ENCODE data around the gene PCCA. TPM values are rescaled to one million over a fixed set of nuclear protein-coding genes. Genes with fewer than 3 reads are reported as not detected.
"Not testable (repeated sequence)": the region's sequence is repeated elsewhere in the genome, so short reads cannot be mapped to it uniquely, and the experiment has no call there.

PCCA gene
- total RNA-seq, 4 donors from 2014 or later = 24.8 to 122 (median 53.0) TPM

- no peaks in the 10 kb centered on the region for H3K4me1 ChIP-seq
- H3K27ac ChIP-seq = no peak overlapping the region
- intact Hi-C loops (cut with DNase I; ENCODE audit: low total_unique reads) = no loop called here
- TF ChIP-seq POLR2A (IDR thresholded peaks at IDR 0.05) = no peak
- TF ChIP-seq, protein P1, sequence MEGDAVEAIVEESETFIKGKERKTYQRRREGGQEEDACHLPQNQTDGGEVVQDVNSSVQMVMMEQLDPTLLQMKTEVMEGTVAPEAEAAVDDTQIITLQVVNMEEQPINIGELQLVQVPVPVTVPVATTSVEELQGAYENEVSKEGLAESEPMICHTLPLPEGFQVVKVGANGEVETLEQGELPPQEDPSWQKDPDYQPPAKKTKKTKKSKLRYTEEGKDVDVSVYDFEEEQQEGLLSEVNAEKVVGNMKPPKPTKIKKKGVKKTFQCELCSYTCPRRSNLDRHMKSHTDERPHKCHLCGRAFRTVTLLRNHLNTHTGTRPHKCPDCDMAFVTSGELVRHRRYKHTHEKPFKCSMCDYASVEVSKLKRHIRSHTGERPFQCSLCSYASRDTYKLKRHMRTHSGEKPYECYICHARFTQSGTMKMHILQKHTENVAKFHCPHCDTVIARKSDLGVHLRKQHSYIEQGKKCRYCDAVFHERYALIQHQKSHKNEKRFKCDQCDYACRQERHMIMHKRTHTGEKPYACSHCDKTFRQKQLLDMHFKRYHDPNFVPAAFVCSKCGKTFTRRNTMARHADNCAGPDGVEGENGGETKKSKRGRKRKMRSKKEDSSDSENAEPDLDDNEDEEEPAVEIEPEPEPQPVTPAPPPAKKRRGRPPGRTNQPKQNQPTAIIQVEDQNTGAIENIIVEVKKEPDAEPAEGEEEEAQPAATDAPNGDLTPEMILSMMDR (IDR thresholded peaks at IDR 0.05) = no peak
- H3K36me3 ChIP-seq = no peaks in the 10 kb centered on the region
- no peaks in the 10 kb centered on the region for H3K9me3 ChIP-seq
- no peak for DNase-seq
- H3K27me3 ChIP-seq = no peaks in the 10 kb centered on the region
- no peak overlapping the region for H3K4me3 ChIP-seq
These were observed 216.5 kb downstream of the PCCA start for GRCh38 chr13:100305398-100305797.

DNA sequence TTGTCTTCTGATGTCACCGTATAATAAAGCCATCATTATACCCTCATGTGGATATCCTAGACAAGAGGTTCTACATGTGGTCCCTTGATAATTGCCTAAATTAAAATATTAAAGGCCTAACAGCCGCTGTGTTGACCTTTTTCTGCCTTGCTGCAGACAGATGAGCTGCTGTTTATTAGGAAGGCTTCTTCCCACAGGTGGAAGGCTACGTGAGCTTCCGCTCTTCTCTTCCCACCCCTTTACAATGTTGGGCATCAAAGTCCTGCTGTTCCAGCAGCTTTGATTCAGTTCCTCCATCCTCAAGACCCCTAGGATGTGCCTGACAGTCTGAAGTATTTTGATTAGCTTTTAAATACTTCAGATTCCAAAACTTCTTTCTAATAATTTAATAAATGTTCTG, 217.1 kb downstream of the PCCA start:
- H3K9me3 ChIP-seq = no peaks in the 10 kb centered on the region
- DNase-seq = no peak
- no peaks in the 10 kb centered on the region for H3K36me3 ChIP-seq
- TF ChIP-seq, protein P1 (IDR thresholded peaks at IDR 0.05) = no peak
- no peak for TF ChIP-seq POLR2A (IDR thresholded peaks at IDR 0.05)
- no peak overlapping the region for H3K4me3 ChIP-seq
- no peak overlapping the region for H3K27ac ChIP-seq
- H3K4me1 ChIP-seq = no peaks in the 10 kb centered on the region
- H3K27me3 ChIP-seq = no peaks in the 10 kb centered on the region
- intact Hi-C loops (cut with DNase I; ENCODE audit: low total_unique reads) = no loop called here

DNA sequence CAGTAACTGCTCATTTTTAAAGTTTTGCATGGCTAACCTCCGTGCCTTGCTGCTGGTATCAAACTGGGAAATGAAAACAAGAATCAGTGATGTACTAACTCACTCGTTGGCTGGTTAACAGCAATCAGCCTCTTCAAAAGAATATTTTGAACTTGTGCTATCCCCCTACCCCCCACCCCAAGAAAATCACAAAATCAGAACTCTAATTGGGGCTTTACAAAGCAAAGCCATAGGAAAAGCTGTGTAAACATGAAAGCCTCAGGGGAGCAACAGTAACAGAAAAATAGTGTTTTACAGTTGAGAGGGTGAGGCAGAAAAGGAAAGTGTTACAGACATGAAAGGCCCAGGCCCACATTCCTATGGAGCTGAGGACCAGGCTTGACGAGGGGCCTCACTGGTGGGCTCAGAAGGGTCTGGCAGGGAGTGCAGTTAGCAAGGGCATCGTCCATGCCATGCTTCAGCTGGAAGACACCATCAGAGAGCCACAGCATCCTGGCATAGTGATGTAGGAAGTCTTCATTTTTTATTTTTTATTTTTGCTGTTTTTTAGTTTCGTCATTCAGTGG, 217.6 kb downstream of the PCCA start:
- Histone ChIP-seq H3K27me3 (no peaks in the 10 kb centered on the region), H3K36me3 (no peaks in the 10 kb centered on the region), H3K27ac (no peak overlapping the region), H3K4me1 (no peaks in the 10 kb centered on the region), H3K9me3 (no peaks in the 10 kb centered on the region), H3K4me3 (no peak overlapping the region)
- TF ChIP-seq POLR2A (IDR thresholded peaks at IDR 0.05) = no peak
- TF ChIP-seq, protein P1 (IDR thresholded peaks at IDR 0.05) = no peak
- intact Hi-C loops (cut with DNase I; ENCODE audit: low total_unique reads) = no loop called here
- no peak for DNase-seq

DNA sequence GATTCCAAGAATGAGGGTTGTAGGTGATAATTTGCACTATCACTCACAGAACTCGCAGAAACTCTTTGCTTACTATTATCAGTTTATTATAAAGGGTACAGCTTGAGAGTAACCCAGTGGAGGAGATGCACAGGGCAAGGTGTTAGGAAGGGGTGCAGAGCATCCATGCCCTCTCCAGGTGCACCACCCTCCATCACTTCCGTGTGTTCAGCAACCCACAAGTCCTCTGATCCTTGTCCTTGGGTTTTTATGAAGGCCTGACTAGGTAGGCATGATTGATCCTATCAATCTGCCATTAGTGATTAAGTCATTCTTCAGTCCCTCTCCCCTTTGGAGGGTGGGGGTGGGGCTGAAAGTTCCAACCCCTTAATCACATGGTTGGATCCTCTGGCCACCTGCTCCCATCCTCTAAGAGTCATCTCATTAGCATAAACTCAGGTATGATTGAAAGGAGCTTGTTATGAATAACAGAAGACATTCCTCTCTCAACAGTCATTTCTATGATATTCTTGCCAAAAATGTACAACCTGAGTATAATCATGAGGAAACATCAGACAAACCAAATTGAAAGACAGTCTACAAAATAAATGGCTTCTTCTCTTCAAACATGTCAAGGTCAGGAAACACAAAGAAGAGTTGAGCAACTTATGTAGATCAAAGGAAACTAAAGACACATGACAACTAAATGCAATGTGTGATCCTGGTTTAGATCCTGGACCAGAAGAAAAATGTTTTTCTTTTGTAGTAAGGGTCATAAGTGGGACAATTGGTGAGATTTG, 225.4 kb downstream of the PCCA start:
- no peak overlapping the region for H3K27ac ChIP-seq
- H3K4me3 ChIP-seq = no peak overlapping the region
- TF ChIP-seq, protein P1 (IDR thresholded peaks at IDR 0.05) = no peak
- no peak for TF ChIP-seq POLR2A (IDR thresholded peaks at IDR 0.05)
- no peaks in the 10 kb centered on the region for H3K9me3 ChIP-seq
- H3K36me3 ChIP-seq = no peaks in the 10 kb centered on the region
- no peaks in the 10 kb centered on the region for H3K27me3 ChIP-seq
- intact Hi-C loops (cut with DNase I; ENCODE audit: low total_unique reads) = no loop called here
- no peaks in the 10 kb centered on the region for H3K4me1 ChIP-seq
- DNase-seq = no peak

GRCh38 chr13:100315522-100315921, 226.6 kb downstream of the PCCA start:
- Histone ChIP-seq H3K27ac (no peak overlapping the region), H3K36me3 (no peaks in the 10 kb centered on the region), H3K4me1 (no peaks in the 10 kb centered on the region), H3K9me3 (no peaks in the 10 kb centered on the region), H3K4me3 (no peak overlapping the region), H3K27me3 (no peaks in the 10 kb centered on the region)
- intact Hi-C loops (cut with DNase I; ENCODE audit: low total_unique reads) = no loop called here
- no peak for TF ChIP-seq POLR2A (IDR thresholded peaks at IDR 0.05)
- TF ChIP-seq, protein P1 (IDR thresholded peaks at IDR 0.05) = no peak
- no peak for DNase-seq

DNA sequence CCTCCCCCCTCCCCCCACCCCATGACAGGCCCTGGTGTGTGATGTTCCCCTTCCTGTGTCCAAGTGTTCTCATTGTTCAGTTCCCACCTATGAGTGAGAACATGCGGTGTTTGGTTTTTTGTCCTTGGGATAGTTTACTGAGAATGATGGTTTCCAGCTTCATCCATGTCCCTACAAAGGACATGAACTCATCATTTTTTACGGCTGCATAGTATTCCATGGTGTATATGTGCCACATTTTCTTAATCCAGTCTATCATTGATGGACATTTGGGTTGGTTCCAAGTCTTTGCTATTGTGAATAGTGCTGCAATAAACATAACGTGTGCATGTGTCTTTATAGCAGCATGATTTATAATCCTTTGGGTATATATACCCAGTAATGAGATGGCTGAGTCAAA, 229.6 kb downstream of the PCCA start:
- intact Hi-C loops (cut with DNase I; ENCODE audit: low total_unique reads); H3K27me3 ChIP-seq; H3K9me3 ChIP-seq; H3K36me3 ChIP-seq; DNase-seq; H3K4me1 ChIP-seq; H3K27ac ChIP-seq; H3K4me3 ChIP-seq: not testable (repeated sequence)
